Testis (tissue), 3 donors: ENCODE measurements around the gene ADAMTS19. TPM values are rescaled to one million over a fixed set of nuclear protein-coding genes. Genes with fewer than 3 reads are reported as not detected.
A peak's percentile ranks its signal among the peaks of the same experiment; 100 is the strongest.

Experiments used
- DNase-seq: peaks from one replicate; pipeline ENCODE4 v3.0.0-alpha.2; 2019
- H3K27ac ChIP-seq, 2 donors: fragments of 200-600 bp; sonication (generic); one replicate each; pipeline ENCODE4 v1.5.1; 2019
- H3K27me3 ChIP-seq: fragments of 200-600 bp; sonication (generic); one replicate; pipeline ENCODE4 v1.5.1; 2019
- H3K36me3 ChIP-seq: fragments of 200-600 bp; sonication (generic); one replicate; pipeline ENCODE4 v1.5.1; 2017; ENCODE audit warnings: low read depth; ENCODE audit errors: missing control alignments
- H3K4me1 ChIP-seq: fragments of 200-600 bp; sonication (generic); one replicate; pipeline ENCODE4 v1.5.1; 2019
- H3K4me3 ChIP-seq, 2 donors: fragments of 200-600 bp; sonication (generic); one replicate each; pipeline ENCODE4 v1.5.1; 2017 to 2019
- H3K9me3 ChIP-seq: fragments of 200-600 bp; sonication (generic); one replicate; pipeline ENCODE4 v1.5.1; 2017
- POLR2A ChIP-seq: fragments of 450-650 bp; IDR thresholded peaks from one replicate; pipeline ENCODE4 v1.6.1; 2017; ENCODE audit warnings: antibody characterized with exemption, mild to moderate bottlenecking, moderate library complexity
- WGBS, 2 donors: methylation state at CpG; one replicate each; pipeline ENCODE4 v1.1.5; 2018; 5-methylcytosine and 5-hydroxymethylcytosine counted together
- intact Hi-C: fragments of 100-400 bp; cut with DNase I; formaldehyde crosslinking; loops from one replicate; pipeline ENCODE4 v1.15.1; 2023; ENCODE audit warnings: low total_unique reads
- polyA plus RNA-seq: library from polyadenylated mRNA; stranded (reverse); fragments of 350-450 nt; fragmentation: Illumina TruSeq; extraction: RNeasy Lipid Tissue Mini Kit (QIAGEN cat#74804); gene quantifications from one replicate; pipeline ENCODE4 v1.2.3, GENCODE V29; 2014; ENCODE audit warnings: low read depth, low replicate concordance; ENCODE audit not compliant: insufficient read depth
- total RNA-seq, 2 donors: library from RNA; depleted of rRNA; stranded (reverse); fragments of >200 nt; gene quantifications; one replicate each; pipeline ENCODE4 v1.2.3, GENCODE V29; 2016
- TF ChIP-seq, protein P1 (sequence below), 3 experiments: fragments of 450-650 bp in 2 of 3; fragments of 200-600 bp in 1 of 3; sonication (generic) in 1 of 3; IDR thresholded peaks; one replicate each; pipeline ENCODE4 v1.5.1; 2016 to 2019; ENCODE audit warnings: antibody characterized with exemption in 3 of 3, mild to moderate bottlenecking in 2 of 3, moderate library complexity in 1 of 3

Gene ADAMTS19
- total and polyA plus RNA-seq, 3 donors from 2014 or later, result 0.90 to 4.6 (median 2.6) TPM

DNA sequence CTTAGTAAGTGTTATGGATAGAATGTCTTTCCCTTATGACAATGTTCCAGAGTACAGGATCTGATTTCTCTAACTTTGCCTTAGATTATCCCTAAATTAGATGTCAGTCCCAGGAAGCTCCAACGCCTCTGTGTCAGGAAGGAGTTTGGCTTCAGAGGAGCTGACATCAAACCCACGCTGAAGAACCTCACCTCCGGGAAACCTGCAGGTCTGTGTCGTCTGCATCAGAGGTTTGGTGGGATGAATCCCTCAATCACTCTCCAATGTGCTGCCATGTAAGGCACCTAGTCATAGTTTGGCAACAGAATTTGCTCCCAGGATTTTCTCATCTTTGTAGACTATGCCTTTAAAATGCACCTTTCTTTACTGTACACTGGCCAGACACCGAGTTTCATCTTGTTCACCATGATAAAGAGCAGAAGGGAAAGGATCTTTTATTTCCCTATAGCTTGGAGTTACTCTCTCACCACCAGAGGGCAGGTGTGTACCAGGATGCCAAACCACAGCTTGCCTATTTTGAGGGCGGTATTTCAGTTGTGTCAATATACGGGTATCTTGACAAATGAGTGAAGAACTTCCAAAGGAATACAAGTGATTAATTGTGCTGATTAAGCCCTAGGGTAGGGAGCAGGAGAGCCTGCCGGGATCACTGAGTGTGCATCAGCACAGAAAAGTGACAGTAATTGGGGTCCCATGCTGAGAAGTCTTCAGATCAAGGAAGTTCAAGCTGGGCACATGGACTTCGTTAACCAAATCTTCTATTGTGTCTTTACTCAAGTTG, 311.1 kb downstream of the ADAMTS19 start:
- Histone ChIP-seq H3K27me3 (no peaks in the 10 kb centered on the region), H3K4me1 (no peaks in the 10 kb centered on the region), H3K4me3 (no peak overlapping the region), H3K36me3 (no peaks in the 10 kb centered on the region), H3K27ac (no peak overlapping the region), H3K9me3 (no peaks in the 10 kb centered on the region)
- peak; percentile 65 for DNase-seq
- TF ChIP-seq POLR2A, result no peak
- TF ChIP-seq, protein P1, sequence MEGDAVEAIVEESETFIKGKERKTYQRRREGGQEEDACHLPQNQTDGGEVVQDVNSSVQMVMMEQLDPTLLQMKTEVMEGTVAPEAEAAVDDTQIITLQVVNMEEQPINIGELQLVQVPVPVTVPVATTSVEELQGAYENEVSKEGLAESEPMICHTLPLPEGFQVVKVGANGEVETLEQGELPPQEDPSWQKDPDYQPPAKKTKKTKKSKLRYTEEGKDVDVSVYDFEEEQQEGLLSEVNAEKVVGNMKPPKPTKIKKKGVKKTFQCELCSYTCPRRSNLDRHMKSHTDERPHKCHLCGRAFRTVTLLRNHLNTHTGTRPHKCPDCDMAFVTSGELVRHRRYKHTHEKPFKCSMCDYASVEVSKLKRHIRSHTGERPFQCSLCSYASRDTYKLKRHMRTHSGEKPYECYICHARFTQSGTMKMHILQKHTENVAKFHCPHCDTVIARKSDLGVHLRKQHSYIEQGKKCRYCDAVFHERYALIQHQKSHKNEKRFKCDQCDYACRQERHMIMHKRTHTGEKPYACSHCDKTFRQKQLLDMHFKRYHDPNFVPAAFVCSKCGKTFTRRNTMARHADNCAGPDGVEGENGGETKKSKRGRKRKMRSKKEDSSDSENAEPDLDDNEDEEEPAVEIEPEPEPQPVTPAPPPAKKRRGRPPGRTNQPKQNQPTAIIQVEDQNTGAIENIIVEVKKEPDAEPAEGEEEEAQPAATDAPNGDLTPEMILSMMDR (IDR thresholded peaks at IDR 0.05), result peak; percentile 63 to 80 (median 78)
- WGBS, 2 donors, result 56 to 67% methylated on average over 9 of the region's 9 CpGs
- intact Hi-C loops, result no loop called here

DNA sequence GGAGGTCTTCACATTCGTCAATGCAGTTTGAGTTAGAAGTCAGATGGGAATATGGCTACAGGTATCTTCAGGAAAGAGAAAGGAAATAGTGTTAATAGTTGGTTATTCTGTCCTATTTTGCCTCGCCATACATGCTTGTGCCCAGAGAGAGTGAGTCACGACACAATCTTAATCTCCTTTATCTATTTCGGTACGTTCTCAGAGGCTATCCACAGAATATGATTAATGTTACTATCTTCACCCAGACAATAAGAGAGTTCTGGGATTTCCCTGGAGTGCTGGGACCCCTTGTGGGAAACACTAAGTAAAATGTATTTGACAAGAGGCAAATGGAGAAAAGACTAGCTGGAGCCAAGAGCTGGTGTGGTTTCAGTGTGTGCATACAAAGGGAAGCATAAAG, 313.3 kb downstream of the ADAMTS19 start:
- Histone ChIP-seq H3K9me3 (no peaks in the 10 kb centered on the region), H3K27ac (no peak overlapping the region), H3K4me3 (no peak overlapping the region), H3K36me3 (no peaks in the 10 kb centered on the region), H3K27me3 (no peaks in the 10 kb centered on the region), H3K4me1 (no peaks in the 10 kb centered on the region)
- 74 to 88% methylated on average over 5 of the region's 5 CpGs for WGBS, 2 donors
- TF ChIP-seq, protein P1 (IDR thresholded peaks at IDR 0.05), result no peak
- no peak for TF ChIP-seq POLR2A
- no peak for DNase-seq
- intact Hi-C loops, result no loop called here

DNA sequence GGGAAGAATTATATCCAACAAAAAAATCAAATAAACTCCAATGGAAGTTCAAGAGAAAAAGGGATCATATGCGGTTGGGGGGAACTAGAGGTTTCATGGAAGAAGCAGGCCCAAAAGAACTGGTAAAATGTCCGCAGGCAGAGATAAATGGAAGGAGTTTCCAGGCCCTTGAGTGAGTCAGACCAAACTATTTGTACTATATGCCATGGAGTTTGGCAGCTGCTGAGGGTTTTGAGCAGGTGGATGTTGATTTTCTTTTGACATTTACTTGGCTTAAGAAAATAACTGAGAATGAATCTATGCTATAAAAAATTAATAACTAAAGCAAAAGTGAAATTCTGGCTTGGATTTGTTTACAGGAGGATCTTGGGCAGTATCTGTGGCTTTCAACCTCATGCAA, 321.5 kb downstream of the ADAMTS19 start:
- intact Hi-C loops, result no loop called here
- no peaks in the 10 kb centered on the region for H3K9me3 ChIP-seq
- TF ChIP-seq, protein P1 (IDR thresholded peaks at IDR 0.05), result no peak
- no peak for TF ChIP-seq POLR2A
- H3K4me3 ChIP-seq, result no peak overlapping the region
- H3K27me3 ChIP-seq, result no peaks in the 10 kb centered on the region
- DNase-seq, result no peak
- H3K4me1 ChIP-seq, result no peaks in the 10 kb centered on the region
- no peaks in the 10 kb centered on the region for H3K36me3 ChIP-seq
- 92% methylated on average over 2 of the region's 2 CpGs for WGBS, 2 donors
- no peak overlapping the region for H3K27ac ChIP-seq
